CD4-positive, alpha-beta memory T cell (primary cell): ENCODE measurements around the gene TRAF4. TPM values are rescaled to one million over a fixed set of nuclear protein-coding genes. Genes with fewer than 3 reads are reported as not detected.
"Not testable (repeated sequence)": the region's sequence is repeated elsewhere in the genome, so short reads cannot be mapped to it uniquely, and the experiment has no call there.

Experiments
- CTCF ChIA-PET: fragments of 350-600 bp; sonication (Branson Sonifier 250); formaldehyde crosslinking; loops from one replicate; lab custom pipeline; 2021; ENCODE audit warnings: inconsistent platforms; ENCODE audit not compliant: partially characterized antibody; lab: Charles Lee
- POLR2A ChIA-PET: fragments of 350-600 bp; sonication (Branson Sonifier 250); formaldehyde crosslinking; loops from one replicate; lab custom pipeline; 2021; ENCODE audit not compliant: partially characterized antibody; lab: Charles Lee
- DNase-seq, 5 donors: peaks; one replicate each; pipeline versions ENCODE4 v3.0.0 to v3.0.0-alpha.2; 2020 to 2022; ENCODE audit warnings: mixed read lengths in 1 of 5
- H3K27ac ChIP-seq: one replicate; pipeline ENCODE4 v1.7.0; 2013; ENCODE audit warnings: low read depth, low read length
- H3K27me3 ChIP-seq: 2 replicates; pipeline ENCODE4 v1.7.0; 2013; ENCODE audit warnings: mild to moderate bottlenecking, low read length, moderate library complexity; ENCODE audit not compliant: insufficient read depth
- H3K36me3 ChIP-seq: 2 replicates; pipeline ENCODE4 v1.7.0; 2013; ENCODE audit warnings: mild to moderate bottlenecking, low read length, moderate library complexity; ENCODE audit not compliant: insufficient read depth
- H3K4me1 ChIP-seq: 2 replicates; pipeline ENCODE4 v1.7.0; 2013; ENCODE audit warnings: mild to moderate bottlenecking, low read length, moderate library complexity; ENCODE audit not compliant: insufficient read depth
- H3K4me3 ChIP-seq, 2 donors: one replicate each; pipeline ENCODE4 v1.7.0; 2013; ENCODE audit warnings: low read length in 2 of 2, mild to moderate bottlenecking in 1 of 2
- H3K9me3 ChIP-seq, 2 donors: one replicate each; pipeline ENCODE4 v1.7.0; 2013; ENCODE audit warnings: low read length in 2 of 2, control low read depth in 1 of 2; ENCODE audit not compliant: control insufficient read depth in 1 of 2
- H3K27ac Mint-ChIP-seq, 7 donors: one replicate each; pipeline ENCODE4 v1.8.0; 2020 to 2021; ENCODE audit warnings: mixed read lengths in 7 of 7, mild to moderate bottlenecking in 6 of 7, inconsistent platforms in 3 of 7, moderate library complexity in 3 of 7
- H3K27me3 Mint-ChIP-seq, 2 donors: one replicate each; pipeline ENCODE4 v1.8.0; 2020 to 2021; ENCODE audit warnings: mixed read lengths in 2 of 2
- H3K36me3 Mint-ChIP-seq, 2 donors: one replicate each; pipeline ENCODE4 v1.8.0; 2020 to 2021; ENCODE audit warnings: mixed read lengths in 2 of 2, inconsistent platforms in 1 of 2, mild to moderate bottlenecking in 1 of 2
- H3K4me1 Mint-ChIP-seq, 4 donors: one replicate each; pipeline ENCODE4 v1.8.0; 2020 to 2021; ENCODE audit warnings: mixed read lengths in 4 of 4, mild to moderate bottlenecking in 1 of 4
- H3K4me3 Mint-ChIP-seq, 8 donors: one replicate each; pipeline ENCODE4 v1.8.0; 2020 to 2021; ENCODE audit warnings: mixed read lengths in 8 of 8, mild to moderate bottlenecking in 7 of 8, moderate library complexity in 6 of 8, inconsistent platforms in 3 of 8
- H3K9me3 Mint-ChIP-seq, 8 donors: one replicate each; pipeline ENCODE4 v1.8.0; 2020 to 2021; ENCODE audit warnings: mixed read lengths in 8 of 8, mild to moderate bottlenecking in 5 of 8, inconsistent platforms in 3 of 8, moderate library complexity in 1 of 8
- intact Hi-C: fragments of 100-400 bp; cut with micrococcal nuclease; formaldehyde crosslinking; loops from one replicate; pipeline ENCODE4 v1.15.1; 2023
- polyA plus RNA-seq, 2 donors: library from polyadenylated mRNA; unstranded; fragments of 300-500 nt; fragmentation: Illumina TruSeq; gene quantifications; one replicate each; pipeline ENCODE4 v1.2.3, GENCODE V29; 2021
- total RNA-seq, 2 experiments: library from RNA; stranded (reverse); gene quantifications; one replicate each; pipeline ENCODE4 v1.2.3, GENCODE V29; 2021

TRAF4 gene
- total and polyA plus RNA-seq, 4 experiments from 2014 or later: 0.61 to 32.9 (median 16.9) TPM

DNA sequence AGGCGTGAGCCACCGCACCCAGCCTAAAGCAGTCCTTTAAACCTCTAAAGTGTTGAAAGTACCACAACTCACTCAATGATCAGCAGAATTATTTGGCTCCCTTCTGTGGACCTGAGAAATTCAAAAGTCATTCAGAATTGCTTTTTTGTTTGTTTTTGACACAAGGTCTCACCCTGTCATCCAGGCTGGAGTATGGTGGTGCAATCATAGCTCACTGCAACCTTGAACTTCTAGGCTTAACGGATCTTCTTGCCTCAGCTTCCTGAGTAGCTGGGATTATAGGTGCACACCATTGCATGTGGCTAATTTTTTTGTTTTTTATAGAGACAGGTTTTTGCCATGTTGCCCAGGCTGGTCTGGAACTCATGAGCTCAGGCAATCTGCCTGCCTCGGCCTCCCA, 44.3 kb downstream of the TRAF4 start:
- H3K4me1 Mint-ChIP-seq: peaks cover 9 to 15% (median 11%) of the 10 kb centered on the region in 4 donors
- peaks cover 4 to 6% of the 10 kb centered on the region in 2 donors for H3K36me3 Mint-ChIP-seq
- Histone ChIP-seq H3K27me3 (no peaks in the 10 kb centered on the region), H3K4me1 (peaks cover 3% of the 10 kb centered on the region), H3K9me3 (no peaks in the 10 kb centered on the region), H3K36me3 (no peaks in the 10 kb centered on the region), H3K27ac (no peak overlapping the region), H3K4me3 (no peak overlapping the region)
- intact Hi-C loops: no loop called here
- CTCF ChIA-PET: interaction anchor here (1.1 to 2.7 kb wide), 2 partner anchors 25 to 37 kb away, joined by 3 to 10 read pairs; no protein-coding TSS in a partner anchor
- H3K27ac Mint-ChIP-seq: peak overlapping the region in 2 of 7 donors; percentile 17 to 57
- H3K27me3 Mint-ChIP-seq: no peaks in the 10 kb centered on the region
- DNase-seq: no peak
- POLR2A ChIA-PET: no interaction called here
- no peak overlapping the region for H3K4me3 Mint-ChIP-seq
- no peaks in the 10 kb centered on the region for H3K9me3 Mint-ChIP-seq

GRCh38 chr17:28792877-28793661, 49.3 kb downstream of the TRAF4 start:
- no peak overlapping the region for H3K4me3 ChIP-seq
- H3K27ac ChIP-seq: no peak overlapping the region
- Mint-ChIP-seq H3K4me3 (no peak overlapping the region), H3K27ac (peak overlapping the region in 4 of 7 donors; percentile 41 to 80 (median 55)), H3K36me3 (peaks cover 0 to 12% of the 10 kb centered on the region in 2 donors), H3K9me3 (no peaks in the 10 kb centered on the region), H3K4me1 (peaks cover 13 to 20% (median 16%) of the 10 kb centered on the region in 4 donors), H3K27me3 (no peaks in the 10 kb centered on the region)
- H3K36me3 ChIP-seq: no peaks in the 10 kb centered on the region
- no peaks in the 10 kb centered on the region for H3K27me3 ChIP-seq
- no peaks in the 10 kb centered on the region for H3K9me3 ChIP-seq
- H3K4me1 ChIP-seq: peaks cover 7% of the 10 kb centered on the region
- no peak for DNase-seq
- ChIA-PET CTCF (interaction anchor here (0.9 to 1.7 kb wide), 2 partner anchors 29 to 59 kb away, joined by 3 to 5 read pairs; no protein-coding TSS in a partner anchor), POLR2A (no interaction called here)
- intact Hi-C loops: no loop called here

- H3K9me3 Mint-ChIP-seq, POLR2A ChIA-PET, CTCF ChIA-PET, H3K9me3 ChIP-seq, H3K27ac ChIP-seq, H3K27me3 Mint-ChIP-seq, H3K27ac Mint-ChIP-seq, H3K4me3 Mint-ChIP-seq, DNase-seq, H3K36me3 ChIP-seq, H3K4me1 ChIP-seq, H3K4me3 ChIP-seq, H3K27me3 ChIP-seq, intact Hi-C loops: not testable (repeated sequence)
- Mint-ChIP-seq H3K4me1 (peaks cover 9 to 21% (median 13%) of the 10 kb centered on the region in 4 donors), H3K36me3 (peaks cover 0 to 12% of the 10 kb centered on the region in 2 donors)
Observed at GRCh38 chr17:28794846-28795441, 51.1 kb downstream of the TRAF4 start.

DNA sequence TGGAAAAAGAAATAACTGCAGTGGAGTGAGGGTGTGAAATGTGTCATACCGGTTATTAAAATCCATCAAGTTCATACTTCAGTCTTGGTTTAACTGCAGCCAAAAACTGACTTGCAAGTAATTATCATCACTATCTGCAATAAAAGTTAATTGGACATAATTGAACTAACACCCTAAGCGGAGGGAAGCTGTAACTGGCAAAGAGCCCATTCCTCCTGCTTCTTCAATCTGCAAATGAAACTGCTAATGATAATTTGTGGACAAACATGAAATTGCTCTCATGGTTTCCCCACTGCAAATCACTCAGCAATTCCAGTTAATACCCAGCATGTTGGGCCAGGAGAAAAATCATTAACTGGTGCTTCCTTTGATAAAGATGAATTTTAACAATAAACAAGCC, 52.3 kb downstream of the TRAF4 start:
- Histone ChIP-seq H3K4me1 (peaks cover 7% of the 10 kb centered on the region), H3K9me3 (no peaks in the 10 kb centered on the region), H3K36me3 (no peaks in the 10 kb centered on the region), H3K4me3 (no peak overlapping the region), H3K27me3 (no peaks in the 10 kb centered on the region), H3K27ac (no peak overlapping the region)
- DNase-seq: no peak
- H3K27me3 Mint-ChIP-seq: no peaks in the 10 kb centered on the region
- no peaks in the 10 kb centered on the region for H3K9me3 Mint-ChIP-seq
- intact Hi-C loops: no loop called here
- CTCF ChIA-PET: interaction anchor here (0.9 to 1.1 kb wide), 2 partner anchors 11 to 32 kb away, joined by 3 to 4 read pairs; no protein-coding TSS in a partner anchor
- H3K36me3 Mint-ChIP-seq: peaks cover 0 to 7% of the 10 kb centered on the region in 2 donors
- no peak overlapping the region for H3K27ac Mint-ChIP-seq
- POLR2A ChIA-PET: no interaction called here
- H3K4me3 Mint-ChIP-seq: no peak overlapping the region
- peaks cover 5 to 17% (median 10%) of the 10 kb centered on the region in 4 donors for H3K4me1 Mint-ChIP-seq

Other genes starting within 250 kb of the TRAF4 start
- gene FOXN1, start 237.7 kb upstream of the TRAF4 start, total RNA-seq: not detected
- not detected for gene FOXN1, start 237.7 kb upstream of the TRAF4 start, polyA plus RNA-seq
- 10 to 100 TPM; 38.8 to 39.6 TPM for gene UNC119, start 191.4 kb upstream of the TRAF4 start, total RNA-seq
- gene UNC119, start 191.4 kb upstream of the TRAF4 start, polyA plus RNA-seq: 10 to 100 TPM; 31.8 to 44.0 TPM
- gene PIGS, start 172.5 kb upstream of the TRAF4 start, total RNA-seq: 10 to 100 TPM; 57.9 to 58.2 TPM
- gene PIGS, start 172.5 kb upstream of the TRAF4 start, polyA plus RNA-seq: 10 to 100 TPM; 57.3 to 69.8 TPM
- 10 to 100 TPM; 30.1 to 33.7 TPM for gene ALDOC, start 167.1 kb upstream of the TRAF4 start, total RNA-seq
- gene ALDOC, start 167.1 kb upstream of the TRAF4 start, polyA plus RNA-seq: 10 to 100 TPM; 50.2 to 62.2 TPM
- 10 to 100 TPM in 1 of 2 experiments, 1 to 10 TPM in 1; 9.2 to 10.2 TPM for gene SPAG5, start 145.0 kb upstream of the TRAF4 start, total RNA-seq
- gene SPAG5, start 145.0 kb upstream of the TRAF4 start, polyA plus RNA-seq: 1 to 10 TPM in 1 of 2 donors, not detected in 1; 1.4 TPM
- 10 to 100 TPM; 27.2 to 29.6 TPM for gene RSKR, start 129.8 kb upstream of the TRAF4 start, total RNA-seq
- not detected for gene RSKR, start 129.8 kb upstream of the TRAF4 start, polyA plus RNA-seq
- gene BLTP2, start 98.9 kb upstream of the TRAF4 start, total RNA-seq: 100 to 1,000 TPM; 132 to 149 TPM
- 10 to 100 TPM; 23.5 to 49.9 TPM for gene BLTP2, start 98.9 kb upstream of the TRAF4 start, polyA plus RNA-seq
- gene SDF2, start 82.1 kb upstream of the TRAF4 start, total RNA-seq: 10 to 100 TPM; 41.5 to 48.1 TPM
- 10 to 100 TPM; 56.3 to 92.0 TPM for gene SDF2, start 82.1 kb upstream of the TRAF4 start, polyA plus RNA-seq
- 100 to 1,000 TPM in 1 of 2 experiments, 10 to 100 TPM in 1; 96.5 to 102 TPM for gene SUPT6H, start 81.8 kb upstream of the TRAF4 start, total RNA-seq
- gene SUPT6H, start 81.8 kb upstream of the TRAF4 start, polyA plus RNA-seq: 10 to 100 TPM in 1 of 2 donors, under 1 TPM in 1; 0.81 to 24.0 TPM
- gene PROCA1, start 32.1 kb upstream of the TRAF4 start, total RNA-seq: 10 to 100 TPM; 14.3 to 17.4 TPM
- 1 to 10 TPM in 1 of 2 donors, under 1 TPM in 1; 0.12 to 1.4 TPM for gene PROCA1, start 32.1 kb upstream of the TRAF4 start, polyA plus RNA-seq
- gene RAB34, start 26.1 kb upstream of the TRAF4 start, total RNA-seq: 1 to 10 TPM; 4.0 to 6.3 TPM
- gene RAB34, start 26.1 kb upstream of the TRAF4 start, polyA plus RNA-seq: 1 to 10 TPM; 3.0 to 8.7 TPM
- 1,000 to 10,000 TPM; 3,285 to 3,424 TPM for gene RPL23A, start 24.0 kb upstream of the TRAF4 start, total RNA-seq
- 1,000 to 10,000 TPM; 5,402 to 5,583 TPM for gene RPL23A, start 24.0 kb upstream of the TRAF4 start, polyA plus RNA-seq
- 1 to 10 TPM; 1.0 to 2.2 TPM for gene TLCD1, start 17.8 kb upstream of the TRAF4 start, total RNA-seq
- under 1 TPM in 1 of 2 donors, not detected in 1; 0.52 TPM for gene TLCD1, start 17.8 kb upstream of the TRAF4 start, polyA plus RNA-seq
- gene NEK8, start 15.2 kb upstream of the TRAF4 start, total RNA-seq: 10 to 100 TPM; 11.4 to 13.8 TPM
- 1 to 10 TPM; 1.9 to 4.5 TPM for gene NEK8, start 15.2 kb upstream of the TRAF4 start, polyA plus RNA-seq
- gene FAM222B, start 98.8 kb downstream of the TRAF4 start, total RNA-seq: 10 to 100 TPM; 19.0 to 23.0 TPM
- 10 to 100 TPM in 1 of 2 donors, 1 to 10 TPM in 1; 7.9 to 23.2 TPM for gene FAM222B, start 98.8 kb downstream of the TRAF4 start, polyA plus RNA-seq
- gene ERAL1, start 111.0 kb downstream of the TRAF4 start, total RNA-seq: 10 to 100 TPM; 23.5 to 24.3 TPM
- gene ERAL1, start 111.0 kb downstream of the TRAF4 start, polyA plus RNA-seq: 10 to 100 TPM; 41.1 to 41.7 TPM
- gene FLOT2, start 153.7 kb downstream of the TRAF4 start, total RNA-seq: 100 to 1,000 TPM; 216 to 224 TPM
- gene FLOT2, start 153.7 kb downstream of the TRAF4 start, polyA plus RNA-seq: 100 to 1,000 TPM; 284 to 288 TPM
- 10 to 100 TPM; 44.6 to 49.6 TPM for gene DHRS13, start 159.1 kb downstream of the TRAF4 start, total RNA-seq
- 10 to 100 TPM; 15.1 to 19.6 TPM for gene DHRS13, start 159.1 kb downstream of the TRAF4 start, polyA plus RNA-seq
- 100 to 1,000 TPM; 125 to 135 TPM for gene PHF12, start 207.5 kb downstream of the TRAF4 start, total RNA-seq
- 10 to 100 TPM in 1 of 2 donors, 1 to 10 TPM in 1; 5.0 to 12.7 TPM for gene PHF12, start 207.5 kb downstream of the TRAF4 start, polyA plus RNA-seq